DMS114 treated with DMSO at 0.1 percent for 48 hours (cell line): ENCODE measurements around the gene NCS1.

ENCODE experiments used
- DNase-seq: peaks from one replicate; lab custom pipeline; 2025; ENCODE audit not compliant: unreplicated experiment; lab: John Stamatoyannopoulos, UW

NCS1 gene

GRCh38 chr9:130175355-130175754, 3.2 kb downstream of the NCS1 start:
- no peak for DNase-seq

DNA sequence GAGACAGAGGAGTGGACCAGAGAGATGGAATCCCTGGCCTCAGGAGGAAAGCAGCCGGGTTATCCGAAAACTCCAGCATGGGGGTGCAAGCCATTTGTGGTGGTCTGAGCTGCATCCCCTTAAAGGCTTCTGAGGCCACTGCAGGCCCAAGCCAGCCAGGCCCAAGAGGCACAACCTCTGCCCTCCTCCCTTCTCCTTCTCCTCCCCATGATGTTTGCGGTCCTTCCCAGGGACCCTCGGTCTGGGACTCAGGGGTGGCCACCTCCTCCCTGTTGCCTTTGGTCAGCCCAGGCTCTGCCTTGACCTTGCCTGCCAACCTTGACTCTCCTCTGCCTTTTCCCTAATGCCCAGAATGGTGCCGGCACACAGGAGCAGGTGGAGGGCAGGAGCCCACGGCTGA, 4.6 kb downstream of the NCS1 start:
- no peak for DNase-seq

DNA sequence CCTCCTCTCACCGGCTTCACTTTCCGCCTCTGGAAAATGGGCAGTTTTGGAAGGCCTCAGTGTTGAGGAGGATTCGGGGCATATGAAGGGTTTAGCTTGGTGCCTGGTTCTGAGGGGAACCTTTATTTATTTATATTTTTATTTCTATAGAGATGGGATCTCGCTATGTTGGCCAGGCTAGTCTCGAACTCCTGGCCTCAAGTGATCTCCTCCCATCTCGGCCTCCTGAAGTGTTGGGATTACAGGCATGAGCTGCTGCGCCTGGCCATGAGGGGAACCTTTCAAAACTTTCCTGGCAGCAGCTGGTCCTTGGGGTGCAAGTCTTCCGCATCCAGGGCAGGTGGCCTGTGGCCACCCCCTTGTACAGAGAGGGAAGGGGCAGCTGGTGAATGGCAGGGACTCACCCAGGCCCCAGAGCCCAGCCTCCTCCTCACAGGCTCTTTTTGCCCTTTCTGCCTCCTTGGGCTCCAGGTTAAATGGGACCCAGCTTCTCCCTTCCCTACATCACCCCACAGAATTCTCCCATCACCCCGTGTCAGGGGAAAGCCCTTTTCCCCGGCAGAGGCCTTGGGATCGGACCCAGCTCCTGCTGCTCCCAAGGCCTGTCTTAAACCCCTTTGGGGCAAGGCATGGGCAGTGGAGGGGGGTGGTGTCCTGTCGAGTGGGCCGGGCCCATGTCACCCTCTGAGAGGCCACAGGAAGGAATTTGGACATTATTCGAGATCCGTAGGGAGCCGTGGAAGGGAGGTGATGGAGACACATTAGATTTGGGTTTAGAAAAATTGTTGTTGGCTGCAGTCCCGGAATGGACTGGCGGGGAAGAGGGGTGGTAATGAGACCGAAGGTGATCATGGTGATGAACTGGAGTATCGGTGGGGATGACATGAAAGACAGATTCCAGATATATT, 5.9 kb downstream of the NCS1 start:
- DNase-seq: no peak

GRCh38 chr9:130179331-130179907, 7.2 kb downstream of the NCS1 start:
- DNase-seq: no peak

GRCh38 chr9:130180516-130180915, 8.3 kb downstream of the NCS1 start:
- no peak for DNase-seq

DNA sequence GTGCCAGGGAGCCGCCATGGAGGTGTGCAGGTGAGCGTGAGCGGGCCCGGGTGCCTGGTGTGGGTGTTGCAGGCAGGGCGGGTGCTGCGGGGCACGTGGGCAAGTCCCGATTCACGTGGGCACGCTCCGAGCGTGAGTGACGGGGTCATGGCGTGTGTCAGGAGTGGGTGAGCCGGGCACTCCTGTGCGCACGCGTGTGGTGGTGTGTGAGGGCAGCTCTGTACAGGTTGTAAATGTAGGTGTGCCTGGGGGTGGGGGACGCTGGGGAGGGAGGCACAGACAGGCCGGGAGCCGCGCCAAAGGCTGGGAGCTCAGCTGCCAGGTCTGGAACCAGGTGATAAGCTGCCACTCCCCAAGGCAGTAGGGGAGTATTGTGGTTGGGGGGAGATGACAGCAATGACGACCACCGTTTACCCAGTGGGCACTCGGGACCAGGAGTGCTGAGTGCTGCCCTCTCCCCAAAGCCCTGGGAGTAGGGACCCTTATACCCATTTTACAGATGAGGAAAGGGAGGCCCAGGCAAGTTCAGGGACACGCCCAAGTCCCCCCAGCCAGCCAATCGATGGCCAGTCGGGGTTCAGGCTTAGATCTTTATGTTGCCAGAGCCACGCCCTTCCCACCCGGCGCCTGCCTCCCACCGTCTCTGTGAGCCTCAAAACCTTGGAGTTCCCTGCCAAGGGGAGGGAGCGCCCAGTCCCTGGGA, 9.6 kb downstream of the NCS1 start:
- DNase-seq: no peak

DNA sequence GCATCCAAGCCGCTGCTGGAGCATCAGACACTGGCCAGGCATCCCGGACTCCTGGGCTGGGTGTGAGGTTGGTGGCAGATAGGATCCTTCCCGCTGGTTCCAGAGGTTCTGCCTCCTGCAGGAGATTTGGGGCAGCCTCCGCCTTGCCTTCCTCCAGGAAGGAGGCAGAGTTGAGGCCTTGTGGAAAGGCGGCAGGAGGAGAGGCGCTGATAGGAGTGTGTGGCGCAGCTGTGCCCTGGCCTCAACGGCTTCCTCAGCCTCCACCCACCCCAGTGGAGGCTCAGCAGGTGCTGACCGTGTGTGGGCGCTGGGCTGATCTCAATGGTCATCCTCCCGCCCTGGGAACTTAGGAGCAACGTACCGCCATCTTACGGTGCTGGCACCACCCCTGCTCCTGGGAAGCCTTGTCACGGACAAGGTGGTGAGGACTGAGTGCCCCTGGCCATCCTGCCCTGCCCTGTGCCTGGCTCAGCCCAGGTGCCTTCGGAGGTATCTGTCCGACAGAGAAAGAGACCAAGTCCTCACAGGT, 10.2 kb downstream of the NCS1 start:
- DNase-seq: no peak

GRCh38 chr9:130183133-130183762, 11.0 kb downstream of the NCS1 start:
- no peak for DNase-seq

GRCh38 chr9:130185017-130185416, 12.8 kb downstream of the NCS1 start:
- no peak for DNase-seq

- DNase-seq: no peak
These were observed 13.4 kb downstream of the NCS1 start for GRCh38 chr9:130185490-130186031.

DNA sequence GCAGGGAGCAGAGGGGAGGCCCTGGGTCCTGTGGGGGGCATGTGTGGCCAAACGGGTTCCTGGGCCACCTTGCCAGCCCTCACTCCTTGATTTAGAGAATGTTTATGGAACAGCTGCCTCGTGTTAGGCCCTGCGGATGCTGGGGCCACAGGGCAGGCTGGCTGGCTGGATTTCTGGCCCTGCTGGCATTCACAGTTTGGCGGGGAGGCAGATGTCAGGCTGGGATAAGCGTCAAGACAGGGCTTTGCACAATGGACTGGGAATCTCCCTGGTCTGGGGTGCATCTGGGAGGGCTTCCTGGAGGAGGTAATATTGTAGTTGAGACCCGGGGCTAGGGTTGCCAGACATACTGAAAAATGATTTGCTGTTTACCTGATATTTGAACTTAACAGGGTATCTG, 13.8 kb downstream of the NCS1 start:
- no peak for DNase-seq

DNA sequence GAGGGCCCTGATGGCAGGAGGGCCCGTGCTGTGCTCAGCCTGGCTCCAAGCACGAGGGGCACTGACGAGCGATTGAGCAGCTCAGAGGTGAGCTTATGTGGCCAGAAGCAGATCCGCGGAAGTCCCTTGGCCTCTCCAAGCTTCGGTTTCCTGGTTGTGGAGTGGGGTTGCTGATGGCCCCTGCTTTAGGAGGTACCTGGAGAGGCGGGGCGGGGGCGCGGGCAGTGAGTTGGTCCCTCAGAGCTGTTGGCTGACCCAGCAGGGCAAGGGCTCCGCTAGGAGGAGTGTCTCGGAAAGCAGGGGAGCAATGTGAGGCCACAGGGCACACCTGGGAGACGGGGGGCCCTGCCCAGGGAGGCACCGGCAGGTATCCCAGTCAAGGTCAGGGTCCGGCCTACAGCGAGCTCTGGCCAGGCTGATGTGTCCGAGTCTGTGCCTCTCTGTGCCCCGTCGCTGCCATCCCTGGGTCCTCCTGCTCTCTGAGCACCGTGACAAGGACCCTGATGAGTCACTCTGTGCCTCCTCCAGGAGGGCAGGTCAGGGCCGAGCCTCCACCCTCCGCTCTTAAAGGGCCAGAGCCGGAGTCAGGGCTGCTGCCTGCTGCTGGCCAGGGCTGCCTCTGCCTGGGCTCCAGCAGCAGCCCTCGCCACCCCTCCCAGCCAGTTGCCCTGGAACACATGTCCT, 14.8 kb downstream of the NCS1 start:
- DNase-seq: no peak

GRCh38 chr9:130187523-130187846, 15.3 kb downstream of the NCS1 start:
- DNase-seq: no peak

DNA sequence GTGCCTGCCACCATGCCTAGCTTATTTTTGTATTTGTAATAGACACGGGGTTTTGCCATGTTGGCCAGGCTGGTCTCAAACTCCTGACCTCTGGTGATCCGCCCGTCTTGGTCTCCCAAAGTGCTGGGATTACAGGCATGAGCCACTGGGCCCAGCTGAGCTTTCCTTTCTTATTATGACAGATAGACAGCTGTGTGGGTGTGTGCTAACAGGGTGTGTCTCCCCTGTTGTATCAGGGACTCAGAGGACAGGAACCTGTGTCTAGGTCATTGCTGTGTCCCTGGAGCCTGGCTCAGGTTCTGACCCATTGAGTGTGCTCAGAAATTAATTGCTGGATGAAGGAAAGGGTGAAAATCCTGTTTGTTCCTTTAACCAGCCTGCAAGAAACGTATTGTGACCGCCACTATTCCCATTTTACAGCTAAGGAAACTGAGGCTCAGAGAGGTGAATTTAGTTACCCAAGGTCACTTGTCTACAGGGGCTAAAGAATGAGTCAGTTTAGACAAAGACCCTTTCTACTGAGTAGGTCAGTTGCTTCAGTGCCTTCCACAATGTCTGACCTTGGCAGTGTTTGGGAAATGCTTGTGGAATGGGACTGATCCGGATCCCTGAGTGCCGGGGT, 16.8 kb downstream of the NCS1 start:
- DNase-seq: no peak

GRCh38 chr9:130189840-130190239, 17.6 kb downstream of the NCS1 start:
- no peak for DNase-seq

GRCh38 chr9:130191068-130191748, 19.0 kb downstream of the NCS1 start:
- no peak for DNase-seq

GRCh38 chr9:130191749-130192120, 19.5 kb downstream of the NCS1 start:
- DNase-seq: no peak

DNA sequence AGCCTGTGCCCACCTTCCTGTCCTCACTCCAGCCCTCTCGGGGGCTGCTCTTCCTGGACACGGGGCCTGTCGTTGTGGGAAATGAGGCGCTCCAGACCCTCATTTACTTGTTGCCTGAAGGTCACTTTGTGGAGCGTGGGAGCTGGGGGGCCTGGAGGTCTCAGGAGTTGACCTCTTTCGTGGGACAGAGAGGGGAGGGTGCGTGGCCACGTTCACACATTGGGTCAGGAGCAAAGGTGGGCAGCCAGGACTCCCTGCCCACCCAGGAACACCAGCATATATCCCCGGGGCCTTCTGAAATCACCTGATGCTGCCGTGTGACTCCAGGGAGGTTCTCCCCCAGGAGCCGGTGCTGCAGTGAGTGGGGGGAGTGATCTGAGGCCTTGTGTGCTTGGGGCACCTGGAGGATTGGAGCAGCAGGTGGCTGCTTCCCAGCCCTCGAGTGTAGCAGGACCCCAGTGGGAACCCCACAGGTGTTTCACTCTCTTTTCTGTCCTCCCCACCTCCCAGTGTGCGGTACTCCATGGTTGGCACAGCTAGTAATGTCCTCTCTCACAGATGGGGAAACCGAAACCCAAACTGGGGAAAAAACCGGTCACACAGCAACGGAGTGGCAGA, 20.3 kb downstream of the NCS1 start:
- DNase-seq: no peak

- no peak for DNase-seq
These were observed 20.9 kb downstream of the NCS1 start for GRCh38 chr9:130193103-130193502.
